Activated T-cell treated with anti-CD3 and anti-CD28 coated beads for 24 hours (primary cell): ENCODE measurements around the gene SEMA3G.

Source experiments
- DNase-seq: peaks from one replicate; pipeline ENCODE4 v3.0.0-alpha.2; 2020; ENCODE audit warnings: low read depth

Gene SEMA3G

GRCh38 chr3:52453496-52454249 lies 8.8 kb upstream of the SEMA3G start, which contains the start of gene TNNC1:
TNNC1 (minus strand) TSS chr3:52454041; CDS start chr3:52454015, 26 bp downstream.
- no peak for DNase-seq

GRCh38 chr3:52452570-52453221 lies 7.8 kb upstream of the SEMA3G start:
- DNase-seq: no peak

DNA sequence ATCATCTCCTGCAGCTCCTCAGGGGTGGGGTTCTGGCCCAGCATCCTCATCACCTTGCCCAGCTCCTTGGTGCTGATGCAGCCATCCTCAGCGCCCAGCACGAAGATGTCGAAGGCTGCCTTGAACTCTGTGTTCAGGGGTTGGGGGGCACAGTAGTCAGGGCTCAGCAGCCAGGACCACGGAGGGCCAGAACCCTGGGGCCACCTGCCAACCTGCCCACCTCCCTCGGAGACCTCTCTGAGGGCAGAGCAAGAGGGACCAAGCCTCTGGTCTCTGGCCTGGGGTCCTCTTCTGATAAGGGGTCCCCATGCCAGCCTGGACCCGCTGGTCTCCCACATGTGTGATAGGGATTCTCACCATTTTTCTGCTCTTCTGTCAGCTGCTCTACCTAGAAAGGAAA lies 7.2 kb upstream of the SEMA3G start:
- no peak for DNase-seq

GRCh38 chr3:52451237-52452083 lies 6.6 kb upstream of the SEMA3G start:
- no peak for DNase-seq

- no peak for DNase-seq
Measured at GRCh38 chr3:52450489-52451236, 5.8 kb upstream of the SEMA3G start.

- DNase-seq: no peak
Measured at GRCh38 chr3:52447512-52448355, 2.8 kb upstream of the SEMA3G start.

- DNase-seq: peak; percentile 63
Measured at GRCh38 chr3:52446631-52447511, 2.0 kb upstream of the SEMA3G start.

DNA sequence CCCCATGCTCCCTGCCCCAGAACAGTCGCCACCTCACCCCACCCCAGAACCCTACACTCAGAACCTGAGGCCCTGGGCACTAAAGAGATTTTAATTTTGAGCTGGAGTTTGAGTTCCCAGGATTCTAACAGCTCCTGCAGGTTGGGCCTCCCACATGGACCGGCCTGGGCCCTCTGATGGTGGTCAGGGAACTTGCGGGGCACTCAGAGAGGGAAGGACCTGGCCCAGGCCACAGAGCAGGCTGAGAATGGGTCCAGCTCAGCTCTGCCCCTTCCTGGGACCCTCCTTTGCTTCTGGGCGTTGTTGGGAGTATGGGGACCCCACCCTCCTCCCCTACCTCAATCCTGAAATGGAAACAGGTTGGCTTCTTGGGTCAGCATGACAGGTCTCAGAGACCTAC lies 1.1 kb upstream of the SEMA3G start:
- no peak for DNase-seq

GRCh38 chr3:52443791-52444687 lies 864 bp downstream of the SEMA3G start:
- no peak for DNase-seq

GRCh38 chr3:52443268-52443610 lies 1.7 kb downstream of the SEMA3G start:
- no peak for DNase-seq

GRCh38 chr3:52442409-52443267 lies 2.3 kb downstream of the SEMA3G start:
- no peak for DNase-seq

DNA sequence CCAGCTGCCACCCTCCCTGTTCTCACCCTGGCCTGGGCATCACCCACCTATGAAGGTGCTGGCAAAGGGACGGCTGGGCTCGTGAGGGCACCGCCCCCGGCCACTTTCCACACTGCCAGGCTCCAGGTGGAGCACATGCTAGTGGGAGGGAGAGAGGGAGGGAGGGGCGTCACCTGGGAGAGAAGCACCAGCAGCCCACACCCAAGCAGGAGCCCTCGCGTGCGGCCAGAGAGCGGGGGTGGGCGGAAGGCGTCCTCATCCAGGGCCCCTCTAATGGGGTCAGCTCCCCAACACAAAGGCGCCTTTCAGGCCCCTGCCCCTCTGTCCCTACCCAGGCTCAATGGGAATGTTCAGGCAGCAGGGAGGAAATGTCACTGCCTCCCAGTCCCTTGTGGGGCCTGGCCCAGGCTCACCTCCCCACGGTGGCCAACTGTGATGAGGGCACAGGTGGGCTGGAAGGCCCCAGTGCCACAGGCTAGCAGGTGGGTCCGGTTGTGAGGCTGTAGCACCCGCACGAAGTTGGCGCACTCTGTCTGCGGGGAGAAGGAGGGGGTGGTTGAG lies 3.1 kb downstream of the SEMA3G start:
- no peak for DNase-seq

- DNase-seq: no peak
Measured at GRCh38 chr3:52441091-52441771, 3.7 kb downstream of the SEMA3G start.

DNA sequence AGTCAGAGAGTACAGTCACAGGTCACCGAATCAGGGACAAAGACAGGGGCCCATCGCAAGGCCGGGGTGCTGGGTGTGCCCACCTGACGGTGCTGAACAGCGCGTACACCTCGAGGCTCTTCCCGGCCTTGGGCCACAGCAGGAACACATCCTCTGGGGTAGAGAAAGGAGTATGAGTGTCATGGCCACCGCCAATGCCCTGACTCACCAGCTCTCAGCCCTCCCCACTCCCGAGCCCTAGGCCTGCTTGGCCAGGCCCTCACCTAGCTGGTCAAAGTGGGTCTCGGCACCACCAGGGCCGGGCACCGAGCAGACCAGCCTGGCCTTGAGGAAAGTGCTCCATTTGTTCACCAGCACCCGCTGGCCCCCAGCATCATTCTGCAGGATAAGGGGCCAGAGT lies 4.2 kb downstream of the SEMA3G start:
- no peak for DNase-seq

DNA sequence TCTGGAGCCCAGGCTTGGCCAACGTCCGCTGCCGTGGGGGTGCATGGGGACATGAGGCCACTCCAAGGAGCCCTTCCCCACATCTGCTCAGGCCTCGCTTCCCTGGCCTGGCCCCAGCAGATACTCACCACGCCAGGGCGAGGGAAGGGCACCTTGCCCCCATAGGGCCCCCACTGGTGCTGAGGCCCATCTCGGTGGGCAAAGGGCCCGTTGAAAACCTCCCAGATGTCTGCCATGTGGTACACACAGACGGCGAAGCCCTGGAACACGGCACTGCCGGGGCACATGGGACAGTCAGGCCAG lies 4.7 kb downstream of the SEMA3G start:
- DNase-seq: no peak

DNA sequence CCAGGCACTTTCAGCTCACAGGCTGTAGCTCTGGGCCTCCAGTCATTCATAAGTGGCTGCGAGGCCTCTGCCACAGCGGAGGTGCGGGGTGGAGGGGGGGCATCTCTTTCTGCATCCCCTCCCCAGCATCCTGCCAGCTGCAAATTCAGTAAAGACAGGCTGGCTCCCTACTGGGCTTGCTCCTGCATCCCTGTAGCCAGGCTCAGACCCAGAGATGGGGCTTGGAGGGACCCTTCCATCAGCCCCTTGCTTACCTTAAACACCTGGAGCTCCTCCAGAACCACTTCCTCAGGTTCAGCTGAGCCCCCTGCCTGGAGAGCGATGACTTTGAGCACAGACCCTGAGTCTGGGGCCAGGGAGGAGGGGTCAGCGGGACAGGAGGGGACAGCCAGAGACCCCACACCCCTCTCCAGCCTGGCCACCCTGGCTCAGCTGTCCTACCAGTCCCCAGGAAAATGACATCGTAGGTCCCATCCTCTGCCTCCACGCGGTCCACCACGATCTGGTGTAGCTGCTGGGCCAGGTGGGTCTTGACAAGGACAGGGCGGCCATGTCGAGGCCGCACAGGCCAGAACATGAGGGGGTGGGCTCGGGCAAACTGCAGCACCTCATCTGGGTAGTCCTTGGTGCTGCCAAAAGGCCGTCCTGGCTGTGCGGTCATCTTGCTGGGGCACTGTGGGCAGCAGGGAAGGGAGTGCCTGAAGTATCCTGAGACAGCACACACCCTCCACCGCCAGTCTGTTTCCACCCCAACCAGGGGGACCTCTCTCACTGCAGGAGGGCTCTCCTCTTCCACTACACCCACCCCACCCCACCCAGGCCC lies 5.3 kb downstream of the SEMA3G start:
- DNase-seq: no peak
